Heart left ventricle (tissue), 16 donors: ENCODE measurements around the gene ALDOC. TPM values are rescaled to one million over a fixed set of nuclear protein-coding genes. Genes with fewer than 3 reads are reported as not detected.

Experiments used
- ATAC-seq, 4 donors: fragments of 200-7000 bp; cut with Tn5 transposase; one replicate each; pipeline ENCODE4 v1.9.1; 2020 to 2022; ENCODE audit warnings: moderate library complexity in 4 of 4, mild to moderate bottlenecking in 3 of 4, moderate number of reproducible peaks in 1 of 4
- DNase-seq, 5 donors: peaks; one replicate each; pipeline ENCODE4 v3.0.0-alpha.2; 2020
- H3K27ac ChIP-seq, 12 donors: fragments of 200-600 bp; sonication (generic) in 4 of 12; one replicate each; pipeline versions ENCODE4 v1.5.0 to v1.8.0; 2016 to 2022; ENCODE audit warnings: mild to moderate bottlenecking in 2 of 12
- H3K27me3 ChIP-seq, 9 donors: fragments of 200-600 bp; sonication (generic) in 2 of 9; one replicate each; pipeline versions ENCODE4 v1.5.1 to v1.8.0; 2016 to 2022; ENCODE audit warnings: mild to moderate bottlenecking in 3 of 9
- H3K36me3 ChIP-seq, 9 donors: fragments of 200-600 bp; sonication (generic) in 2 of 9; one replicate each; pipeline versions ENCODE4 v1.5.0 to v1.8.0; 2018 to 2022; ENCODE audit warnings: mild to moderate bottlenecking in 2 of 9
- H3K4me1 ChIP-seq, 12 donors: fragments of 200-600 bp; sonication (generic) in 4 of 12; one replicate each; pipeline versions ENCODE4 v1.5.0 to v1.8.0; 2016 to 2022; ENCODE audit warnings: mild to moderate bottlenecking in 3 of 12
- H3K4me3 ChIP-seq, 12 donors: fragments of 200-600 bp; sonication (generic) in 4 of 12; one replicate each; pipeline versions ENCODE4 v1.5.0 to v1.8.0; 2017 to 2022; ENCODE audit warnings: mild to moderate bottlenecking in 9 of 12, moderate library complexity in 4 of 12
- H3K9me3 ChIP-seq, 12 donors: fragments of 200-600 bp; sonication (generic) in 4 of 12; one replicate each; pipeline versions ENCODE4 v1.5.0 to v1.8.0; 2016 to 2022; ENCODE audit warnings: mild to moderate bottlenecking in 1 of 12
- CTCF ChIP-seq, 12 donors: fragments of 200-600 bp; sonication (generic) in 4 of 12; IDR thresholded peaks; one replicate each; pipeline versions ENCODE4 v1.5.0 to v1.8.0; 2018 to 2022; ENCODE audit warnings: antibody characterized with exemption in 12 of 12, mild to moderate bottlenecking in 5 of 12
- POLR2A ChIP-seq, 2 donors: fragments of 450-650 bp; IDR thresholded peaks; one replicate each; pipeline ENCODE4 v1.6.1; 2017; ENCODE audit warnings: antibody characterized with exemption in 2 of 2, mild to moderate bottlenecking in 2 of 2, moderate library complexity in 2 of 2
- WGBS, 4 donors: extraction: QIAGEN DNeasy Blood & Tissue Kit in 2 of 4; methylation state at CpG; one replicate each; pipeline versions ENCODE4 v1.1.5 to v1.1.7; 2013 to 2018; 5-methylcytosine and 5-hydroxymethylcytosine counted together
- intact Hi-C, 10 donors: fragments of 100-400 bp; cut with DNase I; formaldehyde crosslinking; loops; one replicate each; pipeline versions ENCODE4 v1.11.1 to v1.14.2; 2022
- polyA plus RNA-seq, 2 donors: library from polyadenylated mRNA; stranded (reverse); fragments of 200-250 nt; gene quantifications; one replicate each; pipeline ENCODE4 v1.2.3, GENCODE V29; 2013
- total RNA-seq, 9 donors: library from RNA; depleted of rRNA in 2 of 9; stranded (reverse); fragments of >200 nt in 2 of 9; fragmentation: NEBNext Ultra II Directional in 3 of 9; extraction: Animal tissue kit (Norgen Biotek cat#: 25700) in 3 of 9; gene quantifications; one replicate each; pipeline versions ENCODE4 v1.1.0 to v1.2.4, GENCODE V29; 2016 to 2023
- donor health status: ischemic (EF 13 %, LVEDD 7.1; RV severe dilation, severe dysfunction).
- donor health status: healthy with polysubstance abuse.
- donor health status: DM: no; HTN: yes; CAD: no.
- donor health status: DM: no; HTN: no; CAD: no.
- donor health status: ischemic (EF 25% LVEDD 6.9; RV normal size, moderate dysfunction).
- donor health status: ischemic (EF 25% LVEDD 5.7; RV mildly dilated, moderate dysfunction).
- donor health status: healthy.
- donor health status: DM: yes; HTN: yes; CAD: no.
- donor health status: ischemic (EF 35%, LVEDD 5.7; RV mildly dilated, moderate dysfunction).
- donor health status: nonischemic (EF 11% LVEDD 7.7; RV severe dilation, severe dysfunction).
- donor health status: DM: yes; HTN: yes; CAD: no.
- donor health status: PGD.
- donor health status: ischemic (EF 29% LVEDD 5.4; RV normal size, mild dysfunction).
- donor health status: nonischemic (EF 23%, LVEDD 6.1; RV moderate dilation, normal function).

Gene ALDOC
- total and polyA plus RNA-seq, 11 donors = 154 to 677 (median 221) TPM

GRCh38 chr17:28573040-28573380, 3.7 kb downstream of the ALDOC start:
- Histone ChIP-seq H3K27ac (no peak overlapping the region), H3K9me3 (no peaks in the 10 kb centered on the region), H3K27me3 (no peaks in the 10 kb centered on the region), H3K4me1 (peaks cover 0 to 60% (median 29%) of the 10 kb centered on the region in 12 donors), H3K4me3 (no peak overlapping the region), H3K36me3 (peaks cover 0 to 20% (median 4%) of the 10 kb centered on the region in 9 donors)
- no peak for TF ChIP-seq CTCF (IDR thresholded peaks at IDR 0.05)
- no peak for DNase-seq
- intact Hi-C loops = loop anchor here in 1 of 10 donors (5.0 kb wide), 1 partner anchor 74 kb away; the partner anchor contains the start of gene BLTP2
- no peak for ATAC-seq

- Histone ChIP-seq H3K9me3 (no peaks in the 10 kb centered on the region), H3K4me3 (peak overlapping the region in 10 of 12 donors; percentile 73 to 100 (median 94)), H3K27me3 (no peaks in the 10 kb centered on the region), H3K36me3 (peaks cover 0 to 22% (median 3%) of the 10 kb centered on the region in 9 donors), H3K27ac (peak overlapping the region in 11 of 12 donors; percentile 67 to 93 (median 81)), H3K4me1 (peaks cover 0 to 60% (median 29%) of the 10 kb centered on the region in 12 donors)
- DNase-seq (peak in 1 of 5 donors; percentile 34), ATAC-seq (no peak)
- intact Hi-C loops = loop anchor here in 1 of 10 donors (5.0 kb wide), 1 partner anchor 75 kb away; the partner anchor contains the start of gene BLTP2
- 56 to 61% (median 60%) methylated on average over 5 of the region's 5 CpGs for WGBS, 4 donors
- TF ChIP-seq POLR2A (IDR thresholded peaks at IDR 0.05) (no peak), CTCF (IDR thresholded peaks at IDR 0.05) (no peak)
Measured at GRCh38 chr17:28572259-28573039, 4.2 kb downstream of the ALDOC start.

- ATAC-seq (peak; percentile 91 to 95 (median 92)), DNase-seq (peak; percentile 96 to 98 (median 97))
- H3K4me3 ChIP-seq = peak within 1 kb of the TSS; percentile 73 to 100 (median 92)
- TF ChIP-seq CTCF (IDR thresholded peaks at IDR 0.05) = peak in 1 of 12 donors; percentile 14
- TF ChIP-seq POLR2A (IDR thresholded peaks at IDR 0.05) = peak in 1 of 2 donors; percentile 89
- intact Hi-C loops = loop anchor here in 2 of 10 donors (2.0 to 5.0 kb wide), 2 partner anchors 19 to 76 kb away; partner anchors contain the start of genes BLTP2 (in 1 of the 2) and UNC119 (in 1 of the 2)
- peaks cover 0 to 24% (median 10%) of the 10 kb centered on the region in 9 donors for H3K36me3 ChIP-seq
- peaks cover 0 to 53% (median 24%) of the 10 kb centered on the region in 12 donors for H3K4me1 ChIP-seq
- H3K9me3 ChIP-seq = no peaks in the 10 kb centered on the region
- peak within 1 kb of the TSS in 11 of 12 donors; percentile 75 to 93 (median 81) for H3K27ac ChIP-seq
- no peaks in the 10 kb centered on the region for H3K27me3 ChIP-seq
- WGBS, 4 donors = 0 to 1% (median 1%) methylated on average over 24 to 49 of the region's 49 CpGs
Measured at GRCh38 chr17:28571361-28572122, 5.2 kb downstream of the ALDOC start, which contains the start of gene PIGS. Gene PIGS (minus strand): TSS chr17:28571524. CDS start chr17:28571496, 28 bp downstream.
